CD14-positive monocyte (primary cell): ENCODE data around the gene ATF6. TPM values are rescaled to one million over a fixed set of nuclear protein-coding genes. Genes with fewer than 3 reads are reported as not detected.

Experiments
- DNase-seq, 3 donors: peaks; one replicate each; pipeline ENCODE4 v3.0.0-alpha.2; 2011 to 2022
- H2AFZ ChIP-seq: 2 replicates; pipeline ENCODE4 v1.6.0; 2012; ENCODE audit warnings: mild to moderate bottlenecking, low read depth, low read length, inconsistent platforms; ENCODE audit not compliant: insufficient read depth, poor library complexity, severe bottlenecking
- H3K27ac ChIP-seq, 2 donors: 1 replicate in 1 of 2; 2 replicates in 1 of 2; pipeline ENCODE4 v1.5.1; 2012 to 2013; ENCODE audit warnings: low read length in 2 of 2, control low read depth in 1 of 2, inconsistent platforms in 1 of 2, low read depth in 1 of 2, mild to moderate bottlenecking in 1 of 2
- H3K27me3 ChIP-seq, 2 donors: one replicate each; pipeline versions ENCODE4 v1.6.0 to v1.6.1; 2011 to 2013; ENCODE audit warnings: low read length in 2 of 2; ENCODE audit not compliant: control insufficient read depth in 2 of 2, insufficient read depth in 2 of 2
- H3K36me3 ChIP-seq, 2 donors: replicated peaks in 1 of 2; 1 replicate in 1 of 2; 2 replicates in 1 of 2; pipeline versions ENCODE4 v1.5.1 to v1.6.1; 2012 to 2013; ENCODE audit warnings: low read length in 2 of 2, control low read depth in 1 of 2, inconsistent platforms in 1 of 2, mild to moderate bottlenecking in 1 of 2; ENCODE audit not compliant: insufficient read depth in 2 of 2, control insufficient read depth in 1 of 2
- H3K4me1 ChIP-seq, 2 donors: 1 replicate in 1 of 2; 2 replicates in 1 of 2; pipeline versions ENCODE4 v1.5.1 to v1.6.1; 2012 to 2013; ENCODE audit warnings: low read length in 2 of 2, control low read depth in 1 of 2, inconsistent platforms in 1 of 2, mild to moderate bottlenecking in 1 of 2, moderate library complexity in 1 of 2; ENCODE audit not compliant: insufficient read depth in 2 of 2, control insufficient read depth in 1 of 2
- H3K4me2 ChIP-seq: replicated peaks from 2 replicates; pipeline ENCODE3; 2012; ENCODE audit warnings: low read length, moderate library complexity, mild to moderate bottlenecking; ENCODE audit not compliant: poor library complexity, severe bottlenecking; ENCODE audit errors: extremely low read depth
- H3K4me3 ChIP-seq, 3 experiments: fragments of 200-600 bp in 1 of 3; sonication (generic) in 1 of 3; replicated peaks in 1 of 3; 1 replicate in 2 of 3; 2 replicates in 1 of 3; pipeline ENCODE4 v1.5.1; 2011 to 2013; ENCODE audit warnings: low read length in 3 of 3, mild to moderate bottlenecking in 3 of 3, control low read depth in 2 of 3, low read depth in 2 of 3, inconsistent platforms in 1 of 3, moderate library complexity in 1 of 3
- H3K79me2 ChIP-seq: 2 replicates; pipeline ENCODE4 v1.6.0; 2012; ENCODE audit warnings: mild to moderate bottlenecking, control low read depth, inconsistent platforms, low read length, moderate library complexity; ENCODE audit not compliant: insufficient read depth
- H3K9ac ChIP-seq: 2 replicates; pipeline ENCODE4 v1.6.0; 2017; ENCODE audit warnings: low read length, mild to moderate bottlenecking; ENCODE audit not compliant: insufficient read depth, poor library complexity, severe bottlenecking
- H3K9me3 ChIP-seq, 2 donors: replicated peaks in 1 of 2; 1 replicate in 1 of 2; 2 replicates in 1 of 2; pipeline versions ENCODE4 v1.5.1 to v1.6.1; 2012 to 2013; ENCODE audit warnings: low read length in 2 of 2, control low read depth in 1 of 2; ENCODE audit not compliant: control insufficient read depth in 1 of 2, insufficient read depth in 1 of 2
- H4K20me1 ChIP-seq: 2 replicates; pipeline ENCODE4 v1.6.0; 2012; ENCODE audit warnings: mild to moderate bottlenecking, low read length, control low read depth, moderate library complexity; ENCODE audit not compliant: insufficient read depth
- H3K27ac Mint-ChIP-seq, 7 donors: one replicate each; pipeline ENCODE4 v1.8.0; 2020; ENCODE audit warnings: mild to moderate bottlenecking in 7 of 7, mixed read lengths in 7 of 7, moderate library complexity in 6 of 7, inconsistent platforms in 2 of 7
- H3K27me3 Mint-ChIP-seq, 3 donors: one replicate each; pipeline ENCODE4 v1.8.0; 2021 to 2022; ENCODE audit warnings: low read depth in 3 of 3, mild to moderate bottlenecking in 3 of 3, mixed read lengths in 3 of 3, moderate library complexity in 3 of 3, inconsistent platforms in 1 of 3
- H3K36me3 Mint-ChIP-seq, 2 donors: one replicate each; pipeline ENCODE4 v1.8.0; 2020; ENCODE audit warnings: mixed read lengths in 2 of 2, inconsistent platforms in 1 of 2, mild to moderate bottlenecking in 1 of 2
- H3K4me1 Mint-ChIP-seq: one replicate; pipeline ENCODE4 v1.8.0; 2020; ENCODE audit warnings: mild to moderate bottlenecking, mixed read lengths
- H3K4me3 Mint-ChIP-seq, 2 donors: one replicate each; pipeline ENCODE4 v1.8.0; 2020; ENCODE audit warnings: mild to moderate bottlenecking in 2 of 2, mixed read lengths in 2 of 2, moderate library complexity in 1 of 2
- H3K9me3 Mint-ChIP-seq, 7 donors: one replicate each; pipeline ENCODE4 v1.8.0; 2020 to 2022; ENCODE audit warnings: mixed read lengths in 7 of 7, mild to moderate bottlenecking in 6 of 7, moderate library complexity in 6 of 7, inconsistent platforms in 2 of 7
- WGBS: methylation state at CpG from one replicate; pipeline ENCODE4 v1.1.5; 2013; ENCODE audit warnings: missing lambda C conversion rate; ENCODE audit not compliant: insufficient coverage; 5-methylcytosine and 5-hydroxymethylcytosine counted together
- intact Hi-C, 2 donors: fragments of 100-400 bp; cut with micrococcal nuclease; formaldehyde crosslinking; loops; one replicate each; pipeline versions ENCODE4 v1.15.0 to v1.15.1; 2023
- polyA plus RNA-seq, 3 donors: library from polyadenylated mRNA; depleted of rRNA in 1 of 3; unstranded in 2 of 3; stranded (reverse) in 1 of 3; fragments of 300-500 nt in 2 of 3; fragments of >200 nt in 1 of 3; fragmentation: Illumina TruSeq in 2 of 3; gene quantifications; 1 replicate in 2 of 3; 2 replicates in 1 of 3; pipeline ENCODE4 v1.2.3, GENCODE V29; 2012 to 2021
- TF ChIP-seq, protein P1 (sequence below): fragments of 200-600 bp; IDR thresholded peaks from one replicate; pipeline ENCODE4 v1.8.0; 2022; ENCODE audit warnings: antibody characterized with exemption, mild to moderate bottlenecking

The ATF6 gene
- polyA plus RNA-seq, 3 donors, result 13.4 to 25.6 (median 22.2) TPM

DNA sequence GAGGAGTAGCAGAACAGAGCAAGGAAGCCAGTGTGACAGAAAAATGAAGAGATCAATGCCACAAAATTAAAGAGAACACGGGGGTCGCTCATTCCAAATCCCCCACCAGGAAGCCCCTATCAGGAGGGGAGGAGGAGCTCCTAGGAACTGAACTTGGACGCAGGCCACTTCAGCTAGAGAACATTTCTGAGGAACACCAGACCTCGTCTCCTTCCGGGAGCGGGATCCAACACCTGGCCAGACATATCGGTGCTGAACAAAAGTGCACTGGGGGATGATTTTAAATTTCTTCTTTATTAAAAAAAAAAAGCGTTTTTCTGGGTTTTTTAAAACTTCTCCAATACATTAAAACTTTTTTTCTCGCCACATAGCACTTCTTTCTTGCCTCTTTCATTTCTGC, 216.8 kb downstream of the ATF6 start:
- Mint-ChIP-seq H3K4me3 (no peak overlapping the region), H3K4me1 (peaks cover 10% of the 10 kb centered on the region), H3K36me3 (peaks cover 4 to 10% of the 10 kb centered on the region in 2 donors), H3K9me3 (peaks cover 7 to 12% (median 10%) of the 10 kb centered on the region in 7 donors), H3K27me3 (peaks cover 1 to 2% (median 2%) of the 10 kb centered on the region in 3 donors), H3K27ac (peak overlapping the region in 1 of 7 donors; percentile 1)
- Histone ChIP-seq H3K27me3 (no peaks in the 10 kb centered on the region), H3K4me2 (no peak overlapping the region), H3K4me3 (no peak overlapping the region), H2AFZ (no peak overlapping the region), H3K9me3 (peaks cover 12% of the 10 kb centered on the region in 2 donors), H3K36me3 (no peaks in the 10 kb centered on the region), H3K27ac (no peak overlapping the region), H4K20me1 (no peaks in the 10 kb centered on the region), H3K79me2 (no peaks in the 10 kb centered on the region), H3K9ac (no peak overlapping the region), H3K4me1 (peaks cover 0 to 2% of the 10 kb centered on the region in 2 donors)
- TF ChIP-seq, protein P1, sequence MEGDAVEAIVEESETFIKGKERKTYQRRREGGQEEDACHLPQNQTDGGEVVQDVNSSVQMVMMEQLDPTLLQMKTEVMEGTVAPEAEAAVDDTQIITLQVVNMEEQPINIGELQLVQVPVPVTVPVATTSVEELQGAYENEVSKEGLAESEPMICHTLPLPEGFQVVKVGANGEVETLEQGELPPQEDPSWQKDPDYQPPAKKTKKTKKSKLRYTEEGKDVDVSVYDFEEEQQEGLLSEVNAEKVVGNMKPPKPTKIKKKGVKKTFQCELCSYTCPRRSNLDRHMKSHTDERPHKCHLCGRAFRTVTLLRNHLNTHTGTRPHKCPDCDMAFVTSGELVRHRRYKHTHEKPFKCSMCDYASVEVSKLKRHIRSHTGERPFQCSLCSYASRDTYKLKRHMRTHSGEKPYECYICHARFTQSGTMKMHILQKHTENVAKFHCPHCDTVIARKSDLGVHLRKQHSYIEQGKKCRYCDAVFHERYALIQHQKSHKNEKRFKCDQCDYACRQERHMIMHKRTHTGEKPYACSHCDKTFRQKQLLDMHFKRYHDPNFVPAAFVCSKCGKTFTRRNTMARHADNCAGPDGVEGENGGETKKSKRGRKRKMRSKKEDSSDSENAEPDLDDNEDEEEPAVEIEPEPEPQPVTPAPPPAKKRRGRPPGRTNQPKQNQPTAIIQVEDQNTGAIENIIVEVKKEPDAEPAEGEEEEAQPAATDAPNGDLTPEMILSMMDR, result no peak
- WGBS, result 100% methylated on average over 2 of the region's 9 CpGs
- no peak for DNase-seq
- intact Hi-C loops, result no loop called here

DNA sequence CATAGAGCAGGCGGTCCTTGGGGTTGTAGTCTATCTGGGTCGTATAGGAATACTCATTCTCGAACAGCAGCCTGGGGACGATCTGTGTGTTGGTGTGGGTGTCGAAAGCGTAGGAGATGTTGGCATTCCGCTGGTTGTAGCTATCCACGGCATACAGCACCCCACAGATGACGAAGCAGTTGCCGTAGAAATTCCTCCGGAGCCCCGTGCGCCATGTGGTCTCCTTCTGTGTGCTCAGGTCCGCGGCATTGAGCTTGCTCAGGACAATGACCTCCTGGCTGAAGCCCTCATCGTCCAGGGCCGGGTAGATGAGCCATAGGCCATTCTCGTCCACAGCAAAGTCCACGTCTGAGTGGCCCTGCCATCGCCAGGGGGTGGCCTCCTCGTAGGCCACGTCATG, 217.6 kb downstream of the ATF6 start:
- Histone ChIP-seq H3K79me2 (no peaks in the 10 kb centered on the region), H3K9ac (no peak overlapping the region), H3K27ac (no peak overlapping the region), H4K20me1 (no peaks in the 10 kb centered on the region), H2AFZ (no peak overlapping the region), H3K4me1 (peaks cover 8 to 10% of the 10 kb centered on the region in 2 donors), H3K27me3 (no peaks in the 10 kb centered on the region), H3K4me3 (no peak overlapping the region), H3K4me2 (no peak overlapping the region), H3K36me3 (no peaks in the 10 kb centered on the region), H3K9me3 (peaks cover 12 to 13% of the 10 kb centered on the region in 2 donors)
- WGBS, result 99% methylated on average over 22 of the region's 22 CpGs
- intact Hi-C loops, result no loop called here
- Mint-ChIP-seq H3K9me3 (peaks cover 7 to 14% (median 11%) of the 10 kb centered on the region in 7 donors), H3K4me1 (peaks cover 18% of the 10 kb centered on the region), H3K27me3 (peaks cover 2 to 3% (median 2%) of the 10 kb centered on the region in 3 donors), H3K27ac (no peak overlapping the region), H3K4me3 (no peak overlapping the region), H3K36me3 (peaks cover 4 to 10% of the 10 kb centered on the region in 2 donors)
- TF ChIP-seq, protein P1, result no peak
- no peak for DNase-seq
